Measurements from ENCODE around the gene KRTAP10-4. TPM values are rescaled to one million over a fixed set of nuclear protein-coding genes. Genes with fewer than 3 reads are reported as not detected.

The KRTAP10-4 gene
- total and polyA plus RNA-seq, 2 of the 4 experiments (the other 2 are of a cell fraction): not detected

DNA sequence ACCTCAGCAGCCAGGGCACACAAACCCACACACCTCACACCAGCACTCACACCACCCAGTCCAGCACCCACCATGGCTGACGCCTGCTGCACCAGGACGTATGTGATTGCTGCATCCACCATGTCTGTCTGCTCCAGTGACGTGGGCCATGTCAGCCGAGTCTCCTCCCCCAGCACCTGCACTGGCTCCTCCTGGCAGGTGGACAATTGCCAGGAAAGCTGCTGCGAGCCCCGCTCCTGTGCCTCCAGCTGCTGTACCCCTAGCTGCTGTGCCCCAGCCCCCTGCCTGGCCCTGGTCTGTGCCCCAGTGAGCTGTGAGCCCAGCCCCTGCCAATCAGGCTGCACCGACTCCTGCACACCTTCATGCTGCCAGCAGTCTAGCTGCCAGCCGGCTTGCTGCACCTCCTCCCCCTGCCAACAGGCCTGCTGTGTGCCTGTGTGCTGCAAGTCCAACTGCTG is 38.5 kb downstream of the KRTAP10-4 start, which contains the start of gene KRTAP10-8:
Gene KRTAP10-8, plus strand, starts transcription at position 51 of the 458 bp plus-strand sequence. Its CDS starts 22 bp downstream, at position 73.
- Histone ChIP-seq H2AFZ (replicated peaks; ENCODE audit: low read length, poor library complexity) (no peak within 1 kb of the TSS), H4K8ac (ENCODE audit: low read depth in 2 of 2, low read length in 2 of 2) (no peak within 1 kb of the TSS), H3K9ac (ENCODE audit: low read depth, low read length) (no peak within 1 kb of the TSS), H2BK15ac (ENCODE audit: low read depth, low read length) (no peak within 1 kb of the TSS), H3K23ac (ENCODE audit: low read depth, low read length) (no peak within 1 kb of the TSS), H2AK5ac (ENCODE audit: low read depth, low read length) (no peak within 1 kb of the TSS), H3K27ac (ENCODE audit: insufficient read depth, low read length) (no peak within 1 kb of the TSS), H4K91ac (ENCODE audit: insufficient read depth, low read depth, low read length) (no peak within 1 kb of the TSS), H2BK20ac (ENCODE audit: low read depth, low read length) (no peak within 1 kb of the TSS), H3K79me1 (ENCODE audit: low read depth in 1 of 2, low read length in 2 of 2) (no peaks in the 10 kb centered on the region), H3K36me3 (ENCODE audit: control insufficient read depth, insufficient read depth, low read length) (no peaks in the 10 kb centered on the region), H3K18ac (ENCODE audit: low read depth, low read length) (no peak within 1 kb of the TSS), H2AK9ac (replicated peaks; ENCODE audit: low read depth, low read length, poor library complexity) (no peak within 1 kb of the TSS), H3K9me1 (ENCODE audit: insufficient read depth, low read length) (no peaks in the 10 kb centered on the region), H3K9me3 (ENCODE audit: control insufficient read depth, insufficient read depth, low read length) (peaks cover 13% of the 10 kb centered on the region), H4K20me1 (ENCODE audit: insufficient read depth, low read length) (no peaks in the 10 kb centered on the region), H3K56ac (ENCODE audit: extremely low read depth, insufficient read depth, low read length) (no peak within 1 kb of the TSS), H3K4me1 (ENCODE audit: control insufficient read depth, insufficient read depth, low read length) (no peaks in the 10 kb centered on the region), H3K4me3 (ENCODE audit: insufficient read depth, low read depth, low read length) (no peak within 1 kb of the TSS), H3K4me2 (ENCODE audit: low read depth, low read length) (no peak within 1 kb of the TSS), H3K4ac (ENCODE audit: low read depth, low read length) (no peak within 1 kb of the TSS), H3K14ac (replicated peaks; ENCODE audit: low read depth, low read length) (no peak within 1 kb of the TSS), H2BK5ac (ENCODE audit: low read depth, low read length, poor library complexity, severe bottlenecking) (no peak within 1 kb of the TSS), H4K5ac (ENCODE audit: low read depth, low read length) (no peak within 1 kb of the TSS), H2BK120ac (ENCODE audit: low read depth, low read length) (no peak within 1 kb of the TSS), H3K27me3 (ENCODE audit: control insufficient read depth, insufficient read depth, low read length) (peaks cover under 1% of the 10 kb centered on the region; the same call in 1 of the 2 replicates)
- POLR2A ChIA-PET (ENCODE audit: unreplicated experiment): no interaction called here
- intact Hi-C loops (cut with micrococcal nuclease): no loop called here
- DNase-seq: no peak
- TF ChIP-seq RAD21 (IDR thresholded peaks at IDR 0.05; ENCODE audit: low read length): no peak
- no peak for TF ChIP-seq MAZ (IDR thresholded peaks at IDR 0.05; ENCODE audit: borderline replicate concordance, low read depth, low read length)
- TF ChIP-seq MXI1 (IDR thresholded peaks at IDR 0.05; ENCODE audit: borderline replicate concordance, low read depth, low read length): no peak
- TF ChIP-seq RFX5 (IDR thresholded peaks at IDR 0.05; ENCODE audit: low read depth, low read length): no peak
- TF ChIP-seq CEBPB (IDR thresholded peaks at IDR 0.05; ENCODE audit: low read depth, low read length): no peak
- TF ChIP-seq FOS (IDR thresholded peaks at IDR 0.05; ENCODE audit: low read depth, low read length): no peak
- TF ChIP-seq, protein P1, sequence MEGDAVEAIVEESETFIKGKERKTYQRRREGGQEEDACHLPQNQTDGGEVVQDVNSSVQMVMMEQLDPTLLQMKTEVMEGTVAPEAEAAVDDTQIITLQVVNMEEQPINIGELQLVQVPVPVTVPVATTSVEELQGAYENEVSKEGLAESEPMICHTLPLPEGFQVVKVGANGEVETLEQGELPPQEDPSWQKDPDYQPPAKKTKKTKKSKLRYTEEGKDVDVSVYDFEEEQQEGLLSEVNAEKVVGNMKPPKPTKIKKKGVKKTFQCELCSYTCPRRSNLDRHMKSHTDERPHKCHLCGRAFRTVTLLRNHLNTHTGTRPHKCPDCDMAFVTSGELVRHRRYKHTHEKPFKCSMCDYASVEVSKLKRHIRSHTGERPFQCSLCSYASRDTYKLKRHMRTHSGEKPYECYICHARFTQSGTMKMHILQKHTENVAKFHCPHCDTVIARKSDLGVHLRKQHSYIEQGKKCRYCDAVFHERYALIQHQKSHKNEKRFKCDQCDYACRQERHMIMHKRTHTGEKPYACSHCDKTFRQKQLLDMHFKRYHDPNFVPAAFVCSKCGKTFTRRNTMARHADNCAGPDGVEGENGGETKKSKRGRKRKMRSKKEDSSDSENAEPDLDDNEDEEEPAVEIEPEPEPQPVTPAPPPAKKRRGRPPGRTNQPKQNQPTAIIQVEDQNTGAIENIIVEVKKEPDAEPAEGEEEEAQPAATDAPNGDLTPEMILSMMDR (conservative IDR thresholded peaks at IDR 0.05; ENCODE audit: low read depth, low read length): no peak
- TF ChIP-seq, protein P2, sequence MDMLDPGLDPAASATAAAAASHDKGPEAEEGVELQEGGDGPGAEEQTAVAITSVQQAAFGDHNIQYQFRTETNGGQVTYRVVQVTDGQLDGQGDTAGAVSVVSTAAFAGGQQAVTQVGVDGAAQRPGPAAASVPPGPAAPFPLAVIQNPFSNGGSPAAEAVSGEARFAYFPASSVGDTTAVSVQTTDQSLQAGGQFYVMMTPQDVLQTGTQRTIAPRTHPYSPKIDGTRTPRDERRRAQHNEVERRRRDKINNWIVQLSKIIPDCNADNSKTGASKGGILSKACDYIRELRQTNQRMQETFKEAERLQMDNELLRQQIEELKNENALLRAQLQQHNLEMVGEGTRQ (IDR thresholded peaks at IDR 0.05; ENCODE audit: low read depth, low read length): no peak
- TF ChIP-seq POLR2A (IDR thresholded peaks at IDR 0.05; ENCODE audit: low read depth, low read length): no peak
- TF ChIP-seq BHLHE40 (IDR thresholded peaks at IDR 0.05; ENCODE audit: low read depth, low read length): no peak
- TF ChIP-seq, protein P3, sequence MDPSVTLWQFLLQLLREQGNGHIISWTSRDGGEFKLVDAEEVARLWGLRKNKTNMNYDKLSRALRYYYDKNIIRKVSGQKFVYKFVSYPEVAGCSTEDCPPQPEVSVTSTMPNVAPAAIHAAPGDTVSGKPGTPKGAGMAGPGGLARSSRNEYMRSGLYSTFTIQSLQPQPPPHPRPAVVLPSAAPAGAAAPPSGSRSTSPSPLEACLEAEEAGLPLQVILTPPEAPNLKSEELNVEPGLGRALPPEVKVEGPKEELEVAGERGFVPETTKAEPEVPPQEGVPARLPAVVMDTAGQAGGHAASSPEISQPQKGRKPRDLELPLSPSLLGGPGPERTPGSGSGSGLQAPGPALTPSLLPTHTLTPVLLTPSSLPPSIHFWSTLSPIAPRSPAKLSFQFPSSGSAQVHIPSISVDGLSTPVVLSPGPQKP (IDR thresholded peaks at IDR 0.05; ENCODE audit: borderline replicate concordance, low read depth, low read length): no peak
- no peak for TF ChIP-seq RCOR1 (IDR thresholded peaks at IDR 0.05; ENCODE audit: insufficient replicate concordance, low read length)
- TF ChIP-seq CHD1 (IDR thresholded peaks at IDR 0.05; ENCODE audit: low read depth, low read length): no peak
- no peak for TF ChIP-seq SMC3 (IDR thresholded peaks at IDR 0.05; ENCODE audit: low read depth, low read length)
- no peak for TF ChIP-seq NFE2L2 (IDR thresholded peaks at IDR 0.05; ENCODE audit: low read depth, low read length)
- no peak for TF ChIP-seq MAFK (IDR thresholded peaks at IDR 0.05; ENCODE audit: low read depth, low read length)
- dilution Hi-C loops (cut with HindIII; ENCODE audit: low sequenced_read_pairs, unreplicated experiment): no loop called here
- BruUV-seq (replicated peaks): no TSS peak
- WGBS, 2 experiments (ENCODE audit: extremely low coverage in 2 of 2, insufficient read length in 1 of 2): 71% methylated on average over 2 of the region's 8 CpGs; no CpG with 5 or more reads in 1 of the 2 experiments
- ATAC-seq (ENCODE audit: low read depth): no peak
- CTCF ChIA-PET: no interaction called here
- in situ Hi-C loops (cut with MboI; ENCODE audit: low sequenced_read_pairs): no loop called here

Measured in IMR-90 (cell line).